GM19372 (cell line): ENCODE measurements around the gene NUDT9.
A peak's percentile ranks its signal among the peaks of the same experiment; 100 is the strongest.
"Not testable (repeated sequence)": the region's sequence is repeated elsewhere in the genome, so short reads cannot be mapped to it uniquely, and the experiment has no call there.

Source experiments
- ATAC-seq: cut with Tn5 transposase; IDR thresholded peaks from one replicate; pipeline ENCODE4 v1.9.1; 2021; ENCODE audit warnings: mild to moderate bottlenecking, low read depth, moderate library complexity; ENCODE audit not compliant: unreplicated experiment

NUDT9 gene

GRCh38 chr4:87422104-87423052 lies at the start of gene NUDT9:
NUDT9 (plus strand) TSS chr4:87422573; CDS start chr4:87422906, 333 bp downstream.
- peak; percentile 85 for ATAC-seq

GRCh38 chr4:87375719-87376291 lies 46.6 kb upstream of the NUDT9 start:
- ATAC-seq, result no peak

GRCh38 chr4:87377816-87378215 lies 44.6 kb upstream of the NUDT9 start:
- ATAC-seq, result no peak

GRCh38 chr4:87382116-87382515 lies 40.3 kb upstream of the NUDT9 start:
- ATAC-seq, result no peak

- ATAC-seq, result no peak
These were observed 39.4 kb upstream of the NUDT9 start for GRCh38 chr4:87382931-87383330.

GRCh38 chr4:87384466-87385132 lies 37.8 kb upstream of the NUDT9 start:
- not testable (repeated sequence) for ATAC-seq

- no peak for ATAC-seq
These were observed 35.1 kb upstream of the NUDT9 start for GRCh38 chr4:87387237-87387636.

GRCh38 chr4:87388901-87389300 lies 33.5 kb upstream of the NUDT9 start:
- ATAC-seq, result no peak

- not testable (repeated sequence) for ATAC-seq
These were observed 32.3 kb upstream of the NUDT9 start for GRCh38 chr4:87390055-87390454.

GRCh38 chr4:87390551-87390890 lies 31.9 kb upstream of the NUDT9 start:
- ATAC-seq, result no peak

GRCh38 chr4:87390891-87391575 lies 31.3 kb upstream of the NUDT9 start, which contains the start of gene HSD17B11:
HSD17B11 (minus strand) TSS chr4:87391188; CDS start chr4:87391070, 118 bp downstream.
- peak; percentile 98 for ATAC-seq

- peak; percentile 3 for ATAC-seq
These were observed 30.8 kb upstream of the NUDT9 start for GRCh38 chr4:87391576-87392054.

- no peak for ATAC-seq
These were observed 30.2 kb upstream of the NUDT9 start for GRCh38 chr4:87392183-87392582.

GRCh38 chr4:87395073-87395472 lies 27.3 kb upstream of the NUDT9 start:
- not testable (repeated sequence) for ATAC-seq

- not testable (repeated sequence) for ATAC-seq
These were observed 26.5 kb upstream of the NUDT9 start for GRCh38 chr4:87395851-87396250.

GRCh38 chr4:87399148-87399547 lies 23.2 kb upstream of the NUDT9 start:
- no peak for ATAC-seq

GRCh38 chr4:87399954-87400353 lies 22.4 kb upstream of the NUDT9 start:
- ATAC-seq, result no peak

- not testable (repeated sequence) for ATAC-seq
These were observed 18.6 kb upstream of the NUDT9 start for GRCh38 chr4:87403732-87404131.

- no peak for ATAC-seq
These were observed 17.1 kb upstream of the NUDT9 start for GRCh38 chr4:87405211-87405820.

- ATAC-seq, result no peak
These were observed 15.9 kb upstream of the NUDT9 start for GRCh38 chr4:87406462-87406861.
